GM18498 (cell line): ENCODE data around the gene FABP6.
A peak's percentile ranks its signal among the peaks of the same experiment; 100 is the strongest.
"Not testable (repeated sequence)": the region's sequence is repeated elsewhere in the genome, so short reads cannot be mapped to it uniquely, and the experiment has no call there.

Experiments
- ATAC-seq: cut with Tn5 transposase; IDR thresholded peaks from one replicate; pipeline ENCODE4 v1.9.1; 2021; ENCODE audit warnings: mild to moderate bottlenecking, moderate library complexity; ENCODE audit not compliant: unreplicated experiment

Gene FABP6

DNA sequence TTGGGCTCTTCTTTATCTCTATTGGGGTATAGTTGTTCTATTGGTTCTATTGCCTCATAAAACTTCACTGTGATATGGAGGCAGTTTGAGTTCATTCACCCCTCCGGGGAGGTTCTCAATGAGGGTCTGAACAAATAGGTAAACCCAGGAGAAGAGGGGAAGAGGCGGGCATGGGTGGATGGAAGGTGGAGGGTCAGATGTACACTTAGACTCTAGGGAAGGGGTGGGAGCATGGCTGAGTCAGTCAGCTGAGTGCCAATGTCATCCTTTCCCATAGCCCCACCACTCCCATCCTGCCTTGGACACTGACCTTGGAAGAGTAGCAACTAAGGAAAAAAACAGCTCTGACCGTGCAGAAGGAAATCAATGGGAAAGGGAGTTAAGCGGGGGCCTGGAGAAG lies 9.9 kb upstream of the FABP6 start:
- ATAC-seq, result no peak

DNA sequence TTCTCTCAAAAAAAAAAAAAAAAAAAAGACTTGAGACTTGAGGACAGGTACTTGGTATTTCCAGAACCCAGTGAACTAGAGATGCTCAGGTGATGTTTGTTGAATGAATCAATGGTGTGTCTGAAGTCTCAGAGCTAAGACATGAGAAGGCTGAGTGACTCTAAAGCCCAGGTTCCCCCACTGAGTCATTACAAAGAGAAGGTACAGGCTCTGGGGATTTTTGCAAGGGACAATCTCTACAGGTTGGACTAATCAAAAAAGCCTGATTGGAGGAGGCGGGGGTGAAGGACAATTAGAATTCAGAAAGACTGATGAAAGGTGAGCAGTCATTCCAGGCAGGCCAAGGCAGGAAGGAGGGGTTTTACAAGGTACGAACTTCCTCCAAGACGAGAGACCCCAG lies 8.2 kb upstream of the FABP6 start:
- ATAC-seq, result peak; percentile 54

DNA sequence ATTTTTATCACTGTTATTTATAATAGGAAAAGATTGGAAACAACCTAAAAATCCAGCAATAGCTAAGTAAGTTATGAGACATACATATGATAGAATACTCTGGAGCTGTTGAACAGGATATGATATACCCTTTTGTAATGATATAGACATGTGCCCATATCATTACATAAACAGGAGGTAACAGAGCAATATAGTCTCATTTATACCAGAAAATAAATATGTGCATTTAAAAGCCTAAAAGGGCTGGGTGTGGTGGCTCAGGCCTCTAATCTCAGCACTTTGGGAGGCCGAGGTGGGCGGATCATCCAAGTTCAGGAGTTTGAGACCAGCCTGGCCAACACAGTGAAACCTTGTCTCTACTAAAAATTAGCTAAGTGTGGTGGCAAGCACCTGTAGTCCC lies 2.3 kb upstream of the FABP6 start:
- ATAC-seq, result no peak

DNA sequence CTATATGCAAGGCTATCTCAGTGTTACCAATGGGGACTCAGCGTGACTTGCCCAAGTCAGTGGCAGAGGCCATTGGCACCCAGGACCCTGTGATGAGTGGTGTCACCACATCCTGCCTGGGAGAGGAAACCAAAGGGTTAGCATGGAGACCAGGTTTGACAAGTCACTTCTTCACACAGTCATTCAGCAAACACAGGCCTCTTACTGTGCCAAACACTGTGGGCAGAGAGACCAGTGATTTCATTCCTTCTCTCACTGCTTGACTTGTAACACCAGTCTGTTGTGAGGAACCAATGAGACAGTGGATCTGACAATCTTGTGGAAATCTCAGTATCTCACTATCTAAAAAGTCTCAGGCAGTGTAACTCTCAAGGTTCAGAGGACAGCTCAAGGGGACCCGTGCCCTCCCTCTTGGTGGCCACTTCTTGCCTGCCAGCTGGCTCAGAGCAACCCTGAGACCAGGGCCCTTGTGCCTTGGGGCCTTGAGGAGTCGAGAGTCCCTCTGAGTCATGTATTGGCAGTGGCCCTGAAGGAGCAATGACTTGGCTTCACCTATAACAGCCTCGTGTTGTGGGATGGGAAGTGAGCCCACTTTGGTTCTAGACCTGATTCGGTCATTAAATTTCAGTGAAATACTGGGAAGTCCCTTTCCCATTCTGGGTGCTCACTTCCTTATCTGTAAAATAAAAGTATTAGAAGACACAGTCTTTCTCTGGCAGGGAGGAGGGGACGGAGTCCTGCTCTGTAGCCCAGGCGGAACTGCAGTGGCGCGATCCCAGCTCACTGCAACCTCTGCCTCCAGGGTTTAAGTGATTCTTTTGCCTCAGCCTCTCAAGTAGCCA lies 1.6 kb downstream of the FABP6 start:
- peak; percentile 60 for ATAC-seq

DNA sequence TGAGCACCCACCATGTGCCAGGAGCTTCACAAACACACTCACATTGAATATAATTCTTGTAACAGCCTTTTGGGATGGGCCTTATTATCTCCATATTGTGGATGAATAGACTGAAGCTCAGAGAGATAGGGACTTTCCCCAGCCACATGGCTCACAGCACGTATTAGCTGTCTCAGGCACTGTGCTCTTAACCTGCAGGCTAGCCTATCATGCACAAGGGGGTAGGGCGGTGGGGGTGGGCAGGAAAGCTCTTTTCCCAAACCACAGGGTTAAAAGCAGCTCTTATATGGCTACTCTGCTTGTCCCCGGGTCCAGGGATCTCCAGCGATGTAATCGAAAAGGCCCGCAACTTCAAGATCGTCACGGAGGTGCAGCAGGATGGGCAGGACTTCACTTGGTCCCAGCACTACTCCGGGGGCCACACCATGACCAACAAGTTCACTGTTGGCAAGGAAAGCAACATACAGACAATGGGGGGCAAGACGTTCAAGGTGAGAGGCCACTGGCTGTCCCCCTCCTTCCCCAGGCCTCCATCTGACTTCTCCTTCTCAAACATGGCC lies 2.6 kb downstream of the FABP6 start:
- ATAC-seq, result no peak

DNA sequence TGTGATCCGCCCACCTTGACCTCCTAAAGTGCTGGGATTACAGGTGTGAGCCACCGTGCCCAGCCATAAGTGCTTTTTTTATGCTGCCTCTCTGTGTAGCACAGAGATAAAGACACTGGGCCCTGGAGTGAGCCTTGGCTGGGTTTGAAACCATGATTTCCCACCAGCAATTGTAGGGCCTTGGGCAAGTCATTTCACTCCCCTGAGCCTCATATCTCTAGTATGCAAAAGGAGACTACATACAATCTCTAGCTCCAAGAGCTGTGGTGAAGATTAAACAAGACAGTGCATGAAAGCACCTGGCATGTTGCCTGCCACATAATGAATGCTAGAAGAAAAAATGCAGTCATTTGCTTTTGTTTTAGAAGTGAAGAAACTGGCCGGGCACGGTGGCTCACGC lies 3.9 kb downstream of the FABP6 start:
- no peak for ATAC-seq

DNA sequence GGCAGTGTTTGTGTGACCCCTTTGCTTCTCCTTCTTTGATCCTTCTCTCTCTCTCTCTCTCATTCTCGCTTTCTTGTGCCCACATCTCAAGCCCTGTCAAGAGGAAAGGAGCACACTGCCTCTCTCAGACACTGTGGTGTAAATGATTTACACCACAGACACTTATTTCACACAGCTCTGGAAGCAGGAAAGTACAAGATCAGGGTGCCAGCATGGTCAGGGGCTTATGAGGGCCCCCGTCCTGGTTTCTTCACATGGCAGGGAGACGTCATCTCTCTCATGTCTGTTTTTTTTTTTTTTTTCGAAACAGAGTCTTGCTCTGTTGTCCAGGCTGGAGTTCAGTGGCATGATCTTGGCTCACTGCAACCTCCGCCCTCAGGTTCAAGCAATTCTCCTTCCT lies 6.4 kb downstream of the FABP6 start:
- ATAC-seq, result no peak

DNA sequence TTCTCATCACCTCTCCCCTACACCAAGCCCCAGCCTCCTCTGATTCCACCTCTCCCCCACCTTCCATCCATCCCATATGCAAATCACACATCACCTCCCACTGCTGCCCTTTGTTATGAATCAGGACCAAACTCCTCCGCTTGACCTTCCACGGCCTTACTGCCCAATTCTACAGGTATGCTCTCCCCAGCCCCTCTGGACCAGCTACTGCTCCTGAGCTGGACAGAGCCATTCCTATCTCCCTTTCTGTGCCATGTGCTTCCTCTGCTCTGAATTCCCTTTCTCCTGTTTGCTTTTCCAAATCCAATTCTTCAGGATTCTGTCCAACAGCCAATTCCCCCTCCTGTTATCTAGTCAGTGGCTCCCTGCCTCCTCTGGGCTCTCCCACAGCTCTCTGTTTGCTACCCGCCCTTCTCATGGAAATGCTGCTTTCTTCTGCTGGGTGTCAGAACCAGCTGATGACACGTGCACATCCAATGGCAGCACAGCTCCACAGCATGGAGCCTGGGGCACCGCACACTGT lies 8.3 kb downstream of the FABP6 start:
- no peak for ATAC-seq

DNA sequence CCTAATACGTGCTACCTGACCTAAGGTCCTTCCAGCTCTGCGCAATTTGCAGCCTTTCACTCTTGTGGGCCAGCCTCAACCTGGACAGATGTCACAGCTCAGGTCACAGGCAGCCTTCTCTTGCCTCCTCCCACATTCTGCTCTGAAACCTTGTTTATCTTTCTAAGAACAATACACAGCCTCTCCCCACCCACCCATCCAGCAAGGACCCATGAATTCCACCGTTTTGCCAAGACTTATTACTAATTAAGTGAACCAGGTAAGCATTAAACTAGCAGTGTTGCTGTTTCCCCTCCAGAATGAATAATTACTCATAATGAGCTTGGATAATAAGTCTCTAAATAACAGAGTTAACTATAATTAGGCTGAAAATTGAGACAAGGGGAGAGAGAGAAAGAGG lies 11.0 kb downstream of the FABP6 start:
- ATAC-seq, result no peak

DNA sequence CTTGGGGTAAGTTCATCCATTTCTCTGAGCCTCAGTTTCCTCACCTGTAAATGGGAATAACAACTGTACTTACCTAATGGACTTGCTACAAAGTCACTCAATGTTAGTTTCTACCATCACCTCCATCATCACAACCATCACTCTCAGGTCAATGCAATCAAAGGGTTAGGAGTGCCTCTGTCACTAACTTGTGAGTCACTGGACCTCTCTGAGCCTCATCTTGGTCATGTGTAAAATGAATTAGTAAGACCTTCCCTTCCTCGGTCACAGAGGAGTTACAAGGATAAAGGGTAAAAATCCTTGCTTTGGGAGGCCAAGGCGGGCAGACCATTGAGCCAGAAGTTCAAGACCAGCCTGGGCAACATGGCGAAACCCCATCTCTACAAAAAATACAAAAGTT lies 12.8 kb downstream of the FABP6 start:
- no peak for ATAC-seq

DNA sequence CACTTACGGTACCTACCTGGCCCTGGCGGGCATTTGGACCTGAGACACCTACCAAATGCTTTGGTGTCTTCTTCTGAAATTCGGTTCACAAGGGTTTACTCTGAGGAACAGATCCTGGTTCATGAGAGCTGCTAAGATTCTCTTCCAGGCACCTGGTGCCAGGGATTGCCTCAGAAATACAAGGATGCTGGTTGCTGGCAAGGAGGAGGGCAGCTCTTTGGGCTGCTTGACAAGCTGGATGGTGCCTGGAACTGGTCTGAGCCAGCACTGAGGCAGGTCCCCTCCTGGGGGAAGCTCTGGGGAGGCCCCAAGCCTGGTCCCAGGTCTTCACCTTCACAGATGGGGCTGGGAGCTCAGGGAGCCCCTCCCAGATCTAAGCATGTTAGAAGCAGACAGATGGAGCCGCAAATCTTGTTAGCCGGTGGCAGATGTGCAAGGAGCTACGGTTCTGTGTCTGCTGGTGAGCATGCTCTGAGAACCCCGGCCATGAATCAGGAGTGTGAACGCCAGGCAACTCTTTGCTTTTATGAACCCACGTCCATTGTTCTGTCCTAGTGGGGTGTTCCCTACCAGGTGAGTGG lies 16.3 kb downstream of the FABP6 start:
- no peak for ATAC-seq

DNA sequence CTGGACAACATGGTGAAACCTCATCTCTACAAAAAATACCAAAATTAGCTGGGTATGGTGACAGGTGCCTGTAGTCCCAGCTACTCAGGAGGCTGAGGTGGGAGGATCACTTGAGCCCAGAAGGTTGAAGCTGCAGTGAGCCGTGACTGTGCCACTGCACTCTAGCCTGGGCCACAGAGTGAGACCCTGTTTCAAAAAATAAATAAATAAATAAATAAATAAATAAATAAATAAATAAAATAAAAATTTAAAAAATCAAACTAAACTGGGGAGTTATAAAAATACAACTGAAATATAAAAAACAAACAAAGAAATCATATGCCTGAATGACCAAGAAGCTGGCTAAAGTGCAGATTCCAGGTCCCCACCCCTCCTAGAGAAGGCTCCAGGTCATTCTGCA lies 20.3 kb downstream of the FABP6 start:
- not testable (repeated sequence) for ATAC-seq

DNA sequence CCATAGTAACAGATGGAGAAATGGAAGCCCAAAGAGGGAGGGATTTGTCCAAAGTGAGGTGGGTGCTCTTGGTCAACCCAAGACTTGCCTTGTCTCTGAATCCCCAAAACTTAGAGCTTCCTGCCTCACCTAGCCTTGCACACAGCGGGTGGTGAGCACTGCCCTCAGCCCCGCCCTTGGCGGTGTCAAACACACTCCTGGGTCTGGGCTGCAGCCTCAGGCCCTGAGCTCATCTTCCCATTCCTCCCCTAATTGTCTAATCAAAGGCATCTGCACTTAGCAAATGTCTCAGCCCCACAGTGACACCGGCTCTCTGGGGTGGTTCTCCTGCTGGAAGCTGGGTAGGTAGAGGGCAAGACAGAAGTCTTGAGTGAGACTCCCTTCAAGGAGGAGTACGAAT lies 20.9 kb downstream of the FABP6 start:
- ATAC-seq, result no peak

DNA sequence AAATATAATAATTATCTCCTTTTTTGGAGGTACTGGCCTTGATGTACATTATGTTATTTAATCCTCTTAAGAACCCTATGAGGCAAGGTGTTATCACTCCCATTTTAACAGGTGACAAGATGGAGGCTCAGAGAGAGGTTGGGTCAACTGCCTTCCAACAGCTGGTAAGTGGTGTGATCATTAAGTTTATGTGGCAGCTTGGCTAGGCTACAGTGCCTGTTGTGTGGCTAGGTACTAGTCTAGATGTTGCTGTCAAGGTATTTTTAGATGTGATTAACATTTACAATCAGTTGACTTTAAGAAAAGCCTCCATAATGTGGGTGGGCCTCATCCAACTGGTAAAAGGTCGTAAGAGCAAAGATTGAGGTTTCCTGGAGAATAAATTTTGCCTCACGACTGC lies 21.5 kb downstream of the FABP6 start:
- ATAC-seq, result no peak

DNA sequence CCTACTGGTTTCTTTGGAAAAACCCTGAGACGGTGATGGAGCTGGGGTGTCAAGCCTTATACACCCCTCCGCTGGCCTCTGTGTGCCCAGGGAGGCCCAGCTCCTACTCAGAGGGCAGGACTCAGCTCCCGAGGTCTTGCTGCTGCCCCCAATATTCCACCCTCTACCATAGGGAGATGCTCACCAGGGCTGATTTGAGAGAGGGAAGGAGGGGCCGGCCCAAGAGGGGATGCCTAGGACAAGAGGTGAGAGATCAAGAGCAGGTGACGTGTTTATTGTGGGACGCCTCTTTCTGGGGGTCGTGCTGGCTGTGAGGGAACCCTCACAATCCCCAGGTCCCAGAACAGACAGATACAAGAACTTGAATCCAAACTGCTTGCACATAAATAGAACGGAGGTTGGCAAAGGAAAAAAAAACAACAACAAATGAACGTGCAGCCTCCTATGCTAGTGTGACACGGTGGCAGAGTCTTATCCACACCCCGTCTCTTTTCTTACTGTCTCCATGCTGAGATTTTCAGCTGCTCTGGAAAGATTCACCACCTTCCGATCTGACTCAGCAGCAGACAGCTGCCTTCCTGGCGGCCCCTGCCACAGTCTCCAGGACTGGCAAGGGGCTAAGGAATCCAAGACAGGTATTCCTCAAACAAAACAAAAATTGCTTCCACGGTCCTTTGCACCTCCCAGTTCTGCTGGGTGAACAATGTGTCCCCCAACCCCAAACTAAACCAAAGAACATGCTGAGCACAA lies 22.3 kb downstream of the FABP6 start:
- no peak for ATAC-seq

DNA sequence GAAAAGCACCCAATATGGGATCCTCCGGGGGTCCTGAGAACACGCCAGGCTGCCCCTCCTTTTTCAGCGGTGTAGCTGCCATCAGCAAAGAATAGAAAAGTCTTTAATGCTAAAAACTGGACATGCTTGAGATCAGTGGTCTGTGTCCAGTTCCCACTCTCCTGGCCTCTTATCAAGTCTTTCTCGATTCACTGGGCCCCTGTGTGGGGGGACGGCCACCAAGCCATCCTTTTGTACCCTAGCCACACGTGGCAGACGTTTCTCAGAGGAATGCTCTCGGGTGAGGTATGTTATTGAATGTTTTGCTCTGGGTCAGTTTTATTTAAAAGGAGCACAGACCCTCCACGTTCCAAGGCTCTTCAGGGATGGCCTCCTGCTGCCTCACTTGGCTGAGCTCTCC lies 23.6 kb downstream of the FABP6 start:
- ATAC-seq, result no peak

DNA sequence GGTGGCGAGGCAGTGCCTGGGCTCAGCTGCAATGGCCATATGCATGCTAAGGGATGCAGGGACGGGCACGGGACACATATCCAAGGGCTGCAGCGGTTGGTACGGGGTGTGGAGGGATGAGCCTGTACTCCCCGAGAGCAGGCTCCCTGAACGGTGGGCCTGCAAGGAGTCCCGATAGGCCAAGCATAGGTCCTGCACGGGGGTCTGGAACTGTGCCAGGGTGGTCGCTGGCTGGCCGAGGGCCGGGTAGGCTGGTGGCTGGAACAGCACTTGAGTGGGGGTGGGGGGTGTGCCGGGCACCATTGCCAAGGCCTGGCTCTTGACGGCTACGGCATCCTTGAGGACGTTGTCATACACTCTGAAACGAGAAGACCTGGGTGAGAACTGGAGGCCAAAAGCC lies 24.1 kb downstream of the FABP6 start:
- ATAC-seq, result no peak

DNA sequence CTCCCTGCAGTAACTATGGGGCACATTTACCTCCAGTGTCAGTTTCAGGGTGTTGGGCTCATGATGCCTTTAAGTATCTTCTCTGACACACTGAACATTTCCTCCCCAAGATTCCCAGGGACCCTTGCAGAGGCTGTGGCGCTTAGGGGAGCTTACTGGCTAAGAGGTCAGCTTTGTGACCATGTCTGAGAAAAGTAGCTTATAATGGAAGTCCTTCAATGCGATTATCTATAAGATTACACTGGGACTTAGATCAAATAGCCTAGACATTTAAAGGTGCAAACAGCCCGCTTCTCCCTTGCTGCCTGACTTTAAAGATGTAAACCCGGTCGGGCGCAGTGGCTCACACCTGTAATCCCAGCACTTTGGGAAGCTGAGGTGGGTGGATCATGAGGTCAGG lies 25.4 kb downstream of the FABP6 start:
- no peak for ATAC-seq

DNA sequence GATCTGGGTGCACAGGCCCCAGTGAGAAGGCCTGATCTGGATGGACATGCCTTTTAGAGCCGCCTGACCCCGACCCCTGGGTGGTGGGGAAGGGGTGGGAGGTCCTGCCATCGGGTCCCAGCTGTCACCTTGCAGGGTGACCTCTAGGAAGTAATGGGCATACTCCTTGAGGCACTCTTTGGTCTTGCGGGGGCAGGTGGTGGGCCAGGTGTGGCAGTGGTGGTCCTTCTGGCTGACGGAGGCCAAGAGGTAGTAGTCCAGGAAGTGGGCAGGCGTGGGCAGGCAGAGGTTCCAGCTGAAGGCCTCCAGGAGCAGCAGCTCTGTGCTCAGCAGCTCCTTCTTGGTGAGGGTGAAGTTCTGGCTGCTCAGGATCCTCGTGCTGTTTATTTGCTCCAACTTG lies 30.0 kb downstream of the FABP6 start:
- ATAC-seq, result no peak

DNA sequence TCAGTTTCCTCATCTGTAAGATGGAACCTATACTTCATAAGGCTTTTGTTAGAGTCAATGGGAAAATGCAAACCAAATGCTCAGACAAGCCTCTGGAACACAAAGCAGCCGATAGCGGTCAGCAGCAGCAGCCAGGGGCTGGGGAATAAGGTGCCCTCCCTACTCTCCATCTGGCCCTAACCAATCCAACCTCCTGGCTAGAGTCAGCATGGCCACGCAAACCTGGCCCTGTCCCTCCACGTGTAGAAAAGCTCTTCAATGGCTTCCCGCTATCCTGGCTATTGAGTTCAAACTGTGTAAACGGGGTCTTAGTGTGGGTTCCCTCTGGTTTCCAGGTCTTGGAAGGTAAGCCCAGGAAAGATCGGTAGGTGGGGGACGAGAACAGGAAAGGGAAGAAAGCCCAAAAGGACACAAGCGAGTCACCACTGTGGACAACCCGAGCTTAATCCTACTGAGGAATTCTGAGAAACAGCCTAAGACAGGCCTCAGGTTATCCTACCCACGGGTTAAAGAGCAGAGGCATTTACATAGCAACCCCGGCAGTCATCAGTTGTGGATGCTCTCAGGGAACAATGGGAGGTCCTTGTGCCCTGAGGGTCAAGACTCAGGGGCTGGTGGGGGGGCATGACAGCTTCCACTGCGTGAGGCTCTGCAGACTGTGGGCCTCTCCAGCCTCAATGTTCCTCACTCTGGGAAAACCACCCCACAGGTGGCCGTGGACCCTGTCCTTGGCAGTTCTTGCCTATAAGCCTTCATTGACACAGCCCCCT lies 30.9 kb downstream of the FABP6 start:
- no peak for ATAC-seq
